Fibroblast of the aortic adventitia (primary cell): Measurements from ENCODE around the gene KIAA0930. TPM values are rescaled to one million over a fixed set of nuclear protein-coding genes. Genes with fewer than 3 reads are reported as not detected.
"Not testable (repeated sequence)": the region's sequence is repeated elsewhere in the genome, so short reads cannot be mapped to it uniquely, and the experiment has no call there.

Source experiments
- DNase-seq: peaks from one replicate; pipeline ENCODE4 v3.0.0-alpha.2; 2010; ENCODE audit warnings: low read depth
- H3K4me3 ChIP-seq: 2 replicates; pipeline ENCODE4 v1.5.1; 2011; ENCODE audit warnings: low read depth, mild to moderate bottlenecking, control low read depth, low read length, moderate library complexity
- CTCF ChIP-seq: IDR thresholded peaks from 2 replicates; pipeline ENCODE4 v1.5.1; 2011; ENCODE audit warnings: mild to moderate bottlenecking, low read length, control low read depth, inconsistent platforms; ENCODE audit not compliant: insufficient read depth
- total RNA-seq: library from RNA; depleted of rRNA; stranded (reverse); fragments of >200 nt; gene quantifications from 2 replicates; pipeline ENCODE4 v1.2.3, GENCODE V29; 2012; ENCODE audit warnings: low replicate concordance

The KIAA0930 gene
- total RNA-seq, 1 donor, result 36.4 TPM

- DNase-seq, result no peak
- H3K4me3 ChIP-seq, result no peak overlapping the region
- TF ChIP-seq CTCF, result no peak
Observed at GRCh38 chr22:45262195-45262930, 21.7 kb upstream of the KIAA0930 start.

- DNase-seq, result no peak
- TF ChIP-seq CTCF, result no peak
- no peak overlapping the region for H3K4me3 ChIP-seq
Observed at GRCh38 chr22:45261407-45262088, 20.9 kb upstream of the KIAA0930 start.

GRCh38 chr22:45260395-45260759, 19.7 kb upstream of the KIAA0930 start:
- not testable (repeated sequence) for DNase-seq, H3K4me3 ChIP-seq

- no peak overlapping the region for H3K4me3 ChIP-seq
- no peak for DNase-seq
- TF ChIP-seq CTCF, result no peak
Observed at GRCh38 chr22:45259754-45260394, 19.2 kb upstream of the KIAA0930 start.

- H3K4me3 ChIP-seq, DNase-seq: not testable (repeated sequence)
Observed at GRCh38 chr22:45257941-45258340, 17.2 kb upstream of the KIAA0930 start.

GRCh38 chr22:45254789-45255278, 14.1 kb upstream of the KIAA0930 start:
- no peak for TF ChIP-seq CTCF
- H3K4me3 ChIP-seq, result no peak overlapping the region
- no peak for DNase-seq

- no peak for TF ChIP-seq CTCF
- no peak overlapping the region for H3K4me3 ChIP-seq
Observed at GRCh38 chr22:45254388-45254787, 13.7 kb upstream of the KIAA0930 start.

More at GRCh38 chr22:45254388-45254787, 13.7 kb upstream of the KIAA0930 start:
- DNase-seq, result no peak
